Endodermal cell (in vitro differentiated cells): ENCODE results near the gene TMC4. TPM values are rescaled to one million over a fixed set of nuclear protein-coding genes. Genes with fewer than 3 reads are reported as not detected.
A peak's percentile ranks its signal among the peaks of the same experiment; 100 is the strongest.
"Not testable (repeated sequence)": the region's sequence is repeated elsewhere in the genome, so short reads cannot be mapped to it uniquely, and the experiment has no call there.

Experiments used
- DNase-seq: peaks from one replicate; pipeline ENCODE4 v3.0.0-alpha.2; 2017
- H3K27ac ChIP-seq: 2 replicates; pipeline ENCODE4 v1.5.1; 2013; ENCODE audit warnings: mild to moderate bottlenecking, low read depth, low read length, moderate library complexity
- H3K27me3 ChIP-seq: 2 replicates; pipeline ENCODE4 v1.6.1; 2013; ENCODE audit warnings: mild to moderate bottlenecking, low read length, moderate library complexity; ENCODE audit not compliant: insufficient read depth, control insufficient read depth, poor library complexity, severe bottlenecking
- H3K36me3 ChIP-seq: 2 replicates; pipeline ENCODE4 v1.7.0; 2013; ENCODE audit warnings: mild to moderate bottlenecking, low read length, moderate library complexity; ENCODE audit not compliant: control insufficient read depth, insufficient read depth
- H3K4me1 ChIP-seq: one replicate; pipeline ENCODE4 v1.7.0; 2013; ENCODE audit warnings: low read length; ENCODE audit not compliant: control insufficient read depth, insufficient read depth
- H3K4me3 ChIP-seq: 2 replicates; pipeline ENCODE4 v1.5.1; 2013; ENCODE audit warnings: mild to moderate bottlenecking, low read length, moderate library complexity
- H3K9ac ChIP-seq: 2 replicates; pipeline ENCODE4 v1.6.1; 2013; ENCODE audit warnings: mild to moderate bottlenecking, low read length, moderate library complexity; ENCODE audit not compliant: poor library complexity, severe bottlenecking; ENCODE audit errors: extremely low read depth
- H3K9me3 ChIP-seq: 2 replicates; pipeline ENCODE4 v1.6.1; 2013; ENCODE audit warnings: mild to moderate bottlenecking, low read length, moderate library complexity; ENCODE audit not compliant: control insufficient read depth
- H3K27ac Mint-ChIP-seq: 2 replicates; pipeline ENCODE4 v1.8.0; 2020; ENCODE audit warnings: mixed read lengths
- H3K27me3 Mint-ChIP-seq: 2 replicates; pipeline ENCODE4 v1.8.0; 2021; ENCODE audit warnings: mild to moderate bottlenecking, mixed read lengths; ENCODE audit not compliant: insufficient read depth
- H3K36me3 Mint-ChIP-seq: 2 replicates; pipeline ENCODE4 v1.8.0; 2020; ENCODE audit warnings: low read depth, mixed read lengths
- H3K4me1 Mint-ChIP-seq: 2 replicates; pipeline ENCODE4 v1.8.0; 2020; ENCODE audit warnings: mixed read lengths
- H3K4me3 Mint-ChIP-seq: 2 replicates; pipeline ENCODE4 v1.8.0; 2020; ENCODE audit warnings: mild to moderate bottlenecking, moderate library complexity, mixed read lengths
- H3K9me3 Mint-ChIP-seq: 2 replicates; pipeline ENCODE4 v1.8.0; 2020; ENCODE audit warnings: mild to moderate bottlenecking, mixed read lengths
- WGBS, 2 experiments: methylation state at CpG; one replicate each; pipeline versions ENCODE4 v1.1.5 to v1.1.7; 2013; ENCODE audit warnings: missing lambda C conversion rate in 2 of 2, mixed read lengths in 1 of 2; ENCODE audit not compliant: insufficient coverage in 1 of 2, insufficient read length in 1 of 2; 5-methylcytosine and 5-hydroxymethylcytosine counted together
- total RNA-seq, 2 donors: library from RNA; stranded (reverse); fragmentation: NEBNext Ultra II Directional in 1 of 2; extraction: Animal tissue kit (Norgen Biotek cat#: 25700) in 1 of 2; gene quantifications; 2 replicates in 1 of 2; 3 replicates in 1 of 2; pipeline ENCODE4 v1.2.1, GENCODE V29; 2021
- TF ChIP-seq, protein P1 (sequence below): fragments of 200-600 bp; sonication (generic); conservative IDR thresholded peaks from 2 replicates; pipeline ENCODE4 v1.5.0; 2021; ENCODE audit warnings: antibody characterized with exemption, mild to moderate bottlenecking

TMC4 gene
- total RNA-seq, 2 donors from 2014 or later = 32.7 to 46.6 TPM

DNA sequence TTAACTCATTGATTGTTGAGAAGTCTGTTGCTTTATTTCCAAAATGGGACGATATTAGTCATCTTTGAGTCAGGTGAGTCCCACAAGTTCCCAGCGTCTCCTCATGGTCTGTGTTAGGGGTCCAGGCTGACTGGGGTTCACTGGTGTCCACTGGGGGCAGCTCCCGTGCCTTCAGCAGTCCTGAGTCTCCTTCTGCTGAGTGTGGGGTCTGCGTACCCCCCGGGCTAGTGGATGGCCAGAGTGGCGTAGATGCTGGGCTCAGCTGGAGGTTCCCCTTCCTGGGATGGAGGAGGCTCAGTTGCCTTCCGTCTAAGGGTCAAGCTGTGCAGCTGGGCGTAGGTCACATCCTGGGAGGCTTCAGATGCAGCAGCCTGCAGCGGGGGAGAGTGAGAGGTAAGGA is 43.9 kb upstream of the TMC4 start:
- no peaks in the 10 kb centered on the region for H3K27me3 Mint-ChIP-seq
- no peak overlapping the region for H3K4me3 Mint-ChIP-seq
- H3K36me3 Mint-ChIP-seq = peaks cover 23% of the 10 kb centered on the region

DNA sequence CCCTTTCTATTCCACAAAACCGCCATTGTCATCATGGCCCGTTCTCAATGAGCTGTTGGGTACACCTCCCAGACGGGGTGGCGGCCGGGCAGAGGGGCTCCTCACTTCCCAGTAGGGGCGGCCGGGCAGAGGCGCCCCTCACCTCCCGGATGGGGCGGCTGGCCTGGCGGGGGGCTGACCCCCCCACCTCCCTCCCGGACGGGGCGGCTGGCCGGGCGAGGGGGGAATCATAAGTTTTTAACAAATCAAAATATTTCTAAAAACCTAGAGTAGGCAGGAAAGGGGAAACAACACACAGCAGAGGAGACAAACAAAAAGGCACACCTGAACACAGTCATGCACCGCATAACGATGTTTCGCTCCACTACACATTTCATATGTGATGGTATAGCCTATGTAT is 41.8 kb upstream of the TMC4 start:
- H3K4me3 ChIP-seq, H3K27ac ChIP-seq, H3K9me3 ChIP-seq, H3K9ac ChIP-seq, DNase-seq, H3K4me3 Mint-ChIP-seq, H3K4me1 ChIP-seq, H3K36me3 ChIP-seq, H3K27me3 Mint-ChIP-seq, H3K27me3 ChIP-seq, H3K27ac Mint-ChIP-seq, H3K4me1 Mint-ChIP-seq: not testable (repeated sequence)
- peaks cover 11% of the 10 kb centered on the region for H3K9me3 Mint-ChIP-seq
- WGBS, 2 experiments = 96 to 100% methylated on average over 3 to 13 of the region's 19 CpGs
- peaks cover 36% of the 10 kb centered on the region for H3K36me3 Mint-ChIP-seq

More for the DNA sequence above, 43.9 kb upstream of the TMC4 start:
- no peak overlapping the region for H3K27ac ChIP-seq
- no peaks in the 10 kb centered on the region for H3K4me1 ChIP-seq
- Mint-ChIP-seq H3K4me1 (no peaks in the 10 kb centered on the region), H3K9me3 (peaks cover 11% of the 10 kb centered on the region), H3K27ac (no peak overlapping the region)
- TF ChIP-seq, protein P1, sequence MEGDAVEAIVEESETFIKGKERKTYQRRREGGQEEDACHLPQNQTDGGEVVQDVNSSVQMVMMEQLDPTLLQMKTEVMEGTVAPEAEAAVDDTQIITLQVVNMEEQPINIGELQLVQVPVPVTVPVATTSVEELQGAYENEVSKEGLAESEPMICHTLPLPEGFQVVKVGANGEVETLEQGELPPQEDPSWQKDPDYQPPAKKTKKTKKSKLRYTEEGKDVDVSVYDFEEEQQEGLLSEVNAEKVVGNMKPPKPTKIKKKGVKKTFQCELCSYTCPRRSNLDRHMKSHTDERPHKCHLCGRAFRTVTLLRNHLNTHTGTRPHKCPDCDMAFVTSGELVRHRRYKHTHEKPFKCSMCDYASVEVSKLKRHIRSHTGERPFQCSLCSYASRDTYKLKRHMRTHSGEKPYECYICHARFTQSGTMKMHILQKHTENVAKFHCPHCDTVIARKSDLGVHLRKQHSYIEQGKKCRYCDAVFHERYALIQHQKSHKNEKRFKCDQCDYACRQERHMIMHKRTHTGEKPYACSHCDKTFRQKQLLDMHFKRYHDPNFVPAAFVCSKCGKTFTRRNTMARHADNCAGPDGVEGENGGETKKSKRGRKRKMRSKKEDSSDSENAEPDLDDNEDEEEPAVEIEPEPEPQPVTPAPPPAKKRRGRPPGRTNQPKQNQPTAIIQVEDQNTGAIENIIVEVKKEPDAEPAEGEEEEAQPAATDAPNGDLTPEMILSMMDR = no peak
- WGBS, 2 experiments = 89% methylated on average over 3 to 9 of the region's 9 CpGs
- H3K9me3 ChIP-seq = no peaks in the 10 kb centered on the region
- DNase-seq = no peak
- no peaks in the 10 kb centered on the region for H3K36me3 ChIP-seq
- H3K9ac ChIP-seq = no peak overlapping the region
- H3K27me3 ChIP-seq = no peaks in the 10 kb centered on the region
- H3K4me3 ChIP-seq = no peak overlapping the region

DNA sequence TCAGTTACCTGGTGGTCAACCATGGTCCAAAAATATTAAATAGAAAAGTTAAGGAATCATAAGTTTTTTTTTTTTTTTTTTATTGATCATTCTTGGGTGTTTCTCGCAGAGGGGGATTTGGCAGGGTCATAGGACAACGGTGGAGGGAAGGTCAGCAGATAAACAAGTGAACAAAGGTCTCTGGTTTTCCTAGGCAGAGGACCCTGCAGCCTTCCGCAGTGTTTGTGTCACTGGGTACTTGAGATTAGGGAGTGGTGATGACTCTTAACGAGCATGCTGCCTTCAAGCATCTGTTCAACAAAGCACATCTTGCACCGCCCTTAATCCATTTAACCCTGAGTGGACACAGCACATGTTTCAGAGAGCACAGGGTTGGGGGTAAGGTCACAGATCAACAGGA is 41.3 kb upstream of the TMC4 start:
- H3K27ac Mint-ChIP-seq = not testable (repeated sequence)

DNA sequence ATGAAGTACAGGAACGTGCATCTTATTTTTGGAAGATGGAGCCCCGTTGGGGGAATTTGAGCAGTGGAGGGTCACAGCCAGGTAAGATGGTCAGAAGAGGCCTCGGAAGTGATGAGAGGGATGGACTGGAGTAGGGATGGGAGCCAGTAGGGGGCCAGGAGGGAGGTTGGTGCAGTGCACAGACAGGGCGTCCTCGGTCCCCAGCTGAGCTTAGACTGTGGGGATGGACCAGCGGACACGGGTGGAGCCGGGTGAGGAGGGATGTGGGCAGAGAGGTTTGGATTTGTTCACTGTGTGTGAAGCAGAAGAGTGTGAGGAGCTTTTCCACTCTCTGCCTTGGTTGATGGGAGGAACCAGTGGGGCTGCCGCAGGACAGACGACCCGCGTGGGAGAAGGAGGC is 38.3 kb upstream of the TMC4 start:
- Histone ChIP-seq H3K4me1 (no peaks in the 10 kb centered on the region), H3K9ac (no peak overlapping the region), H3K9me3 (no peaks in the 10 kb centered on the region), H3K4me3 (no peak overlapping the region), H3K36me3 (peaks cover 15% of the 10 kb centered on the region), H3K27me3 (no peaks in the 10 kb centered on the region), H3K27ac (no peak overlapping the region)
- peaks cover 11% of the 10 kb centered on the region for H3K9me3 Mint-ChIP-seq
- DNase-seq = no peak
- peak overlapping the region; percentile 31 for H3K27ac Mint-ChIP-seq
- H3K36me3 Mint-ChIP-seq = peaks cover 50% of the 10 kb centered on the region
- TF ChIP-seq, protein P1 = peak; percentile 14
- WGBS, 2 experiments = 95 to 100% methylated on average over 8 to 12 of the region's 12 CpGs
- no peaks in the 10 kb centered on the region for H3K27me3 Mint-ChIP-seq
- no peak overlapping the region for H3K4me3 Mint-ChIP-seq
- H3K4me1 Mint-ChIP-seq = peaks cover 21% of the 10 kb centered on the region

More for the DNA sequence above, 41.3 kb upstream of the TMC4 start:
- H3K36me3 ChIP-seq, H3K27ac ChIP-seq, DNase-seq, H3K4me1 Mint-ChIP-seq, H3K9ac ChIP-seq, H3K27me3 Mint-ChIP-seq, H3K9me3 ChIP-seq, H3K4me3 Mint-ChIP-seq, H3K27me3 ChIP-seq, H3K4me1 ChIP-seq, H3K4me3 ChIP-seq: not testable (repeated sequence)
- Mint-ChIP-seq H3K36me3 (peaks cover 36% of the 10 kb centered on the region), H3K9me3 (peaks cover 11% of the 10 kb centered on the region)
- WGBS, 2 experiments = no CpG with 5 or more reads among the region's 5 CpGs
